Psoas muscle (tissue), 8 donors: ENCODE measurements around the gene TAAR6. TPM values are rescaled to one million over a fixed set of nuclear protein-coding genes. Genes with fewer than 3 reads are reported as not detected.
"Not testable (repeated sequence)": the region's sequence is repeated elsewhere in the genome, so short reads cannot be mapped to it uniquely, and the experiment has no call there.

ENCODE experiments used
- ATAC-seq, 4 donors: fragments of 200-7000 bp; cut with Tn5 transposase; one replicate each; pipeline ENCODE4 v1.9.1; 2020; ENCODE audit warnings: moderate library complexity in 3 of 4, mild to moderate bottlenecking in 2 of 4
- DNase-seq, 2 donors: peaks; one replicate each; pipeline ENCODE4 v3.0.0-alpha.2; 2020
- H3K27ac ChIP-seq: fragments of 200-600 bp; one replicate; pipeline ENCODE4 v1.8.0; 2022
- H3K27me3 ChIP-seq, 3 donors: fragments of 200-600 bp in 1 of 3; one replicate each; pipeline versions ENCODE4 v1.6.1 to v1.8.0; 2013 to 2022; ENCODE audit warnings: low read length in 2 of 3, mild to moderate bottlenecking in 2 of 3, moderate library complexity in 1 of 3; ENCODE audit not compliant: insufficient read depth in 3 of 3
- H3K36me3 ChIP-seq, 2 donors: fragments of 200-600 bp in 1 of 2; one replicate each; pipeline versions ENCODE4 v1.6.1 to v1.8.0; 2013 to 2022; ENCODE audit warnings: low read depth in 1 of 2, mild to moderate bottlenecking in 1 of 2, moderate library complexity in 1 of 2; ENCODE audit not compliant: insufficient read depth in 1 of 2
- H3K4me1 ChIP-seq: fragments of 200-600 bp; one replicate; pipeline ENCODE4 v1.8.0; 2022
- H3K4me3 ChIP-seq: fragments of 200-600 bp; one replicate; pipeline ENCODE4 v1.8.0; 2022; ENCODE audit warnings: mild to moderate bottlenecking
- H3K9me3 ChIP-seq: fragments of 200-600 bp; one replicate; pipeline ENCODE4 v1.8.0; 2022
- CTCF ChIP-seq: fragments of 200-600 bp; IDR thresholded peaks from one replicate; pipeline ENCODE4 v1.8.0; 2022; ENCODE audit warnings: antibody characterized with exemption
- WGBS, 3 donors: extraction: QIAGEN DNeasy Blood & Tissue Kit; methylation state at CpG; one replicate each; pipeline versions ENCODE4 v1.1.6 to v1.1.7; 2013; 5-methylcytosine and 5-hydroxymethylcytosine counted together
- intact Hi-C, 2 donors: fragments of 100-400 bp; cut with DNase I; formaldehyde crosslinking; loops; one replicate each; pipeline versions ENCODE4 v1.11.0 to v1.14.2; 2022
- polyA plus RNA-seq, 3 donors: library from polyadenylated mRNA; stranded (reverse); fragments of 200-250 nt; gene quantifications; one replicate each; pipeline ENCODE4 v1.2.3, GENCODE V29; 2013
- total RNA-seq, 4 donors: library from RNA; stranded (reverse); fragmentation: NEBNext Ultra II Directional in 2 of 4; extraction: Animal tissue kit (Norgen Biotek cat#: 25700) in 2 of 4; gene quantifications; one replicate each; pipeline versions ENCODE4 v1.2.1 to v1.2.4, GENCODE V29; 2021 to 2023
- donor health status: healthy with polysubstance abuse.
- donor health status: DM: no; HTN: no; CAD: no; lungs with moderate emphysema.
- donor health status: Bipolar disorder and iron deficiency.
- donor health status: healthy.
- donor health status: DM: yes; HTN: yes; CAD: no.
- donor health status: DM: no; HTN: no; CAD: no.
- donor health status: DM: no; HTN: no; CAD: no.
- donor health status: DM: yes; HTN: yes; CAD: no.

Gene TAAR6
- total and polyA plus RNA-seq, 7 donors: not detected

- no peaks in the 10 kb centered on the region for H3K9me3 ChIP-seq
- H3K4me3 ChIP-seq: no peak overlapping the region
- 66 to 78% (median 68%) methylated on average over 6 of the region's 6 CpGs for WGBS, 3 donors
- no peak for ATAC-seq
- no peak overlapping the region for H3K27ac ChIP-seq
- H3K4me1 ChIP-seq: no peaks in the 10 kb centered on the region
- TF ChIP-seq CTCF: no peak
- H3K27me3 ChIP-seq: no peaks in the 10 kb centered on the region
- H3K36me3 ChIP-seq: no peaks in the 10 kb centered on the region
- no peak for DNase-seq
- intact Hi-C loops: loop anchor here in 1 of 2 donors (10.0 kb wide), 1 partner anchor 257 kb away; no protein-coding TSS in a partner anchor
Measured at GRCh38 chr6:132527791-132528190, 42.3 kb upstream of the TAAR6 start.

- DNase-seq (peak in 1 of 2 donors; percentile 39), ATAC-seq (peak in 3 of 4 donors; percentile 70 to 89 (median 77))
- WGBS, 3 donors: 21 to 29% (median 27%) methylated on average over 9 of the region's 9 CpGs
- Histone ChIP-seq H3K27me3 (no peaks in the 10 kb centered on the region), H3K4me3 (peak overlapping the region; percentile 23), H3K36me3 (no peaks in the 10 kb centered on the region), H3K9me3 (no peaks in the 10 kb centered on the region), H3K27ac (no peak overlapping the region), H3K4me1 (no peaks in the 10 kb centered on the region)
- peak; percentile 85 for TF ChIP-seq CTCF
- intact Hi-C loops: loop anchor here in 1 of 2 donors (5.0 kb wide), 1 partner anchor 267 kb away; the partner anchor contains the start of gene SLC18B1
Measured at GRCh38 chr6:132530293-132530974, 39.7 kb upstream of the TAAR6 start.

DNA sequence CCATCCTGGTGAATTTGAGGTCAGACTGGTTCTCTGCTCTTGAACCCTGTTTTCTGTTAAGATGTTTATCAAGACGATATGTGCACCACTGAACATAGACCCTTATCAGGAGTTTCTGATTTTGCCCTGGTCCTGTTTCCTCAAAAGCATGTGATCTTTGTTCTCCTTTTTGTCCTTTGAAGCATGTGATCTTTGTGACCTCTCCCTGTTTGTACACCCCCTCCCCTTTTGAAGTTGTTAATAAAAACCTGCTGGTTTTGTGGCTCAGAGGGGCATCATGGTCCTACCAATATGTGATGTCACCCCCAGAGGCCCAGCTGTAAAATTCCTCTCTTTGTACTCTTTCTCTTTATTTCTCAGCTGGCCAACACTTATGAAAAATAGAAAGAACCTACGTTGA, 35.6 kb upstream of the TAAR6 start:
- not testable (repeated sequence) for H3K4me3 ChIP-seq, DNase-seq, H3K36me3 ChIP-seq, ATAC-seq, H3K4me1 ChIP-seq, H3K9me3 ChIP-seq, H3K27me3 ChIP-seq, H3K27ac ChIP-seq
- intact Hi-C loops: loop anchor here in 1 of 2 donors (5.0 kb wide), 1 partner anchor 263 kb away; the partner anchor contains the start of gene SLC18B1
- 78 to 88% (median 84%) methylated on average over 2 of the region's 2 CpGs for WGBS, 3 donors

GRCh38 chr6:132537145-132537544, 33.0 kb upstream of the TAAR6 start:
- no peaks in the 10 kb centered on the region for H3K4me1 ChIP-seq
- H3K4me3 ChIP-seq: no peak overlapping the region
- TF ChIP-seq CTCF: no peak
- intact Hi-C loops: no loop called here
- ATAC-seq (no peak), DNase-seq (no peak)
- H3K9me3 ChIP-seq: no peaks in the 10 kb centered on the region
- no peaks in the 10 kb centered on the region for H3K36me3 ChIP-seq
- no peak overlapping the region for H3K27ac ChIP-seq
- WGBS, 3 donors: 82 to 86% (median 83%) methylated on average over 3 of the region's 3 CpGs
- no peaks in the 10 kb centered on the region for H3K27me3 ChIP-seq

DNA sequence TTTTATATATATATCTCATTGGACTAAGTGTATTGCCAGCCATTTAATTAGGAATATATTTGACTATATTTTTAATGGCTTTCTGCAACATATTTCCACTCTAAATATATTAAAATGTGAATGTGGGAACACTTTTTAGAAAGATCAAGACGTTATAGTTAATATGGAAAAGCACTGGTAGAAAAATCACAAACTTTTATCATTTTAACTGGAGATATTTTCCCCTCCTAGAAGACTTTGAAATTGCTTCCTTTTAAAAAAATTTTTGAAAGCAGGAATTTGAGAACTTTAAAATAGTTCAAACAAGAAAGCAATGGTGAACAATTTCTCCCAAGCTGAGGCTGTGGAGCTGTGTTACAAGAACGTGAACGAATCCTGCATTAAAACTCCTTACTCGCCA, 32.1 kb upstream of the TAAR6 start, which contains the start of gene TAAR9:
Gene TAAR9 (plus strand): TSS at position 301 of the 400 bp plus-strand sequence. CDS start 13 bp downstream, at position 314.
- Histone ChIP-seq H3K4me1 (no peaks in the 10 kb centered on the region), H3K4me3 (no peak within 1 kb of the TSS), H3K27ac (no peak within 1 kb of the TSS), H3K9me3 (no peaks in the 10 kb centered on the region), H3K36me3 (no peaks in the 10 kb centered on the region), H3K27me3 (no peaks in the 10 kb centered on the region)
- ATAC-seq (no peak), DNase-seq (no peak)
- no peak for TF ChIP-seq CTCF
- 75 to 85% (median 80%) methylated on average over 4 of the region's 4 CpGs for whole genome bisulfite sequencing, 3 donors
- intact Hi-C loops: no loop called here
